ENCODE results near the gene GJC1. TPM values are rescaled to one million over a fixed set of nuclear protein-coding genes. Genes with fewer than 3 reads are reported as not detected.

Gene GJC1
- total and polyA plus RNA-seq, 2 donors (not counting 3 experiments of a cell fraction or from before 2014, with no cell fraction given), result 13.8 to 39.7 TPM

- FAIRE-seq (no peak), DNase-seq (ENCODE audit: low read depth, low spot score) (no peak)
- Histone ChIP-seq H3K9ac (replicated peaks; ENCODE audit: extremely low read depth, insufficient read depth, low read length) (no peak overlapping the region), H3K79me2 (ENCODE audit: control insufficient read depth, insufficient read depth, low read length) (no peaks in the 10 kb centered on the region), H3K4me2 (ENCODE audit: insufficient read depth, low read length) (no peak overlapping the region), H2AFZ (ENCODE audit: low read depth, low read length) (no peak overlapping the region), H3K36me3 (ENCODE audit: control insufficient read depth in 2 of 2, extremely low read depth in 1 of 2, insufficient read depth in 2 of 2, low read length in 2 of 2) (no peaks in the 10 kb centered on the region), H3K27me3 (ENCODE audit: control insufficient read depth in 2 of 2, insufficient read depth in 2 of 2, low read length in 2 of 2) (no peaks in the 10 kb centered on the region), H4K20me1 (replicated peaks; ENCODE audit: control insufficient read depth, extremely low read depth, insufficient read depth, low read length) (no peaks in the 10 kb centered on the region), H3K9me1 (replicated peaks; ENCODE audit: control insufficient read depth, extremely low read depth, insufficient read depth, low read length) (no peaks in the 10 kb centered on the region), H3K4me1 (ENCODE audit: control insufficient read depth, extremely low read depth, insufficient read depth, low read length) (peaks cover 5% of the 10 kb centered on the region), H3K27ac (ENCODE audit: insufficient read depth, low read depth, low read length) (no peak overlapping the region), H3K4me3 (replicated peaks in 1 of 3; ENCODE audit: insufficient read depth in 1 of 3, low read depth in 1 of 3, low read length in 3 of 3) (no peak overlapping the region), H3K9me3 (replicated peaks; ENCODE audit: control insufficient read depth, insufficient read depth, low read length) (no peaks in the 10 kb centered on the region)
- intact Hi-C loops (cut with micrococcal nuclease) (no loop called here), dilution Hi-C loops (cut with MboI; ENCODE audit: extremely low pct_ligation_motif_present, low sequenced_read_pairs) (loop anchor here (25.0 kb wide), 1 partner anchor 90 kb away; no protein-coding TSS in a partner anchor)
- TF ChIP-seq POLR2A (IDR thresholded peaks at IDR 0.05; ENCODE audit: low read depth, low read length) (no peak), MAX (IDR thresholded peaks at IDR 0.05; ENCODE audit: insufficient read depth, insufficient read length) (no peak), FOS (IDR thresholded peaks at IDR 0.05; ENCODE audit: borderline replicate concordance, insufficient read depth, low read length) (no peak), EZH2 (IDR thresholded peaks at IDR 0.05; ENCODE audit: borderline replicate concordance, low read depth, low read length, severe bottlenecking) (no peak), GATA2 (IDR thresholded peaks at IDR 0.05; ENCODE audit: insufficient read depth, insufficient read length, low read depth, low read length) (no peak), POLR2AphosphoS5 (IDR thresholded peaks at IDR 0.05; ENCODE audit: insufficient read depth, low read depth, low read length) (no peak), MYC (IDR thresholded peaks at IDR 0.05; ENCODE audit: low read depth, low read length) (no peak)
- TF ChIP-seq, protein P1, sequence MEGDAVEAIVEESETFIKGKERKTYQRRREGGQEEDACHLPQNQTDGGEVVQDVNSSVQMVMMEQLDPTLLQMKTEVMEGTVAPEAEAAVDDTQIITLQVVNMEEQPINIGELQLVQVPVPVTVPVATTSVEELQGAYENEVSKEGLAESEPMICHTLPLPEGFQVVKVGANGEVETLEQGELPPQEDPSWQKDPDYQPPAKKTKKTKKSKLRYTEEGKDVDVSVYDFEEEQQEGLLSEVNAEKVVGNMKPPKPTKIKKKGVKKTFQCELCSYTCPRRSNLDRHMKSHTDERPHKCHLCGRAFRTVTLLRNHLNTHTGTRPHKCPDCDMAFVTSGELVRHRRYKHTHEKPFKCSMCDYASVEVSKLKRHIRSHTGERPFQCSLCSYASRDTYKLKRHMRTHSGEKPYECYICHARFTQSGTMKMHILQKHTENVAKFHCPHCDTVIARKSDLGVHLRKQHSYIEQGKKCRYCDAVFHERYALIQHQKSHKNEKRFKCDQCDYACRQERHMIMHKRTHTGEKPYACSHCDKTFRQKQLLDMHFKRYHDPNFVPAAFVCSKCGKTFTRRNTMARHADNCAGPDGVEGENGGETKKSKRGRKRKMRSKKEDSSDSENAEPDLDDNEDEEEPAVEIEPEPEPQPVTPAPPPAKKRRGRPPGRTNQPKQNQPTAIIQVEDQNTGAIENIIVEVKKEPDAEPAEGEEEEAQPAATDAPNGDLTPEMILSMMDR (IDR thresholded peaks at IDR 0.05; ENCODE audit: extremely low read depth in 1 of 2, insufficient read depth in 1 of 2, low read depth in 1 of 2, low read length in 2 of 2), result no peak
- ChIA-PET CTCF (interaction anchor here (0.7 to 15.3 kb wide), 7 partner anchors 10 to 248 kb away, joined by 3 to 368 read pairs (median 3); no protein-coding TSS in a partner anchor), POLR2A (interaction anchor here (0.6 kb wide), 1 partner anchor 79 kb away, joined by 8 read pairs; no protein-coding TSS in a partner anchor)
- BruUV-seq (replicated peaks), result no TSS peak
Observed at GRCh38 chr17:44772308-44773045, 57.6 kb downstream of the GJC1 start.
